Fibroblast of villous mesenchyme (primary cell): ENCODE data around the gene WWTR1. TPM values are rescaled to one million over a fixed set of nuclear protein-coding genes. Genes with fewer than 3 reads are reported as not detected.

ENCODE experiments used
- DNase-seq: peaks from one replicate; pipeline ENCODE4 v3.0.0-alpha.2; 2010; ENCODE audit warnings: low read depth
- H3K4me3 ChIP-seq: 2 replicates; pipeline ENCODE4 v1.5.1; 2011; ENCODE audit warnings: low read depth, mild to moderate bottlenecking, low read length
- small RNA-seq: library from RNA; depleted of rRNA; stranded (forward); fragments of <200 nt; gene quantifications from one replicate; pipeline ENCODE3, GENCODE V24; 2012
- total RNA-seq: library from RNA; depleted of rRNA; stranded (reverse); fragments of >200 nt; gene quantifications from 2 replicates; pipeline ENCODE4 v1.2.3, GENCODE V29; 2012
- TF ChIP-seq, protein P1 (sequence below): IDR thresholded peaks from 2 replicates; pipeline ENCODE4 v1.5.1; 2012; ENCODE audit warnings: low read depth, mild to moderate bottlenecking, low read length; ENCODE audit not compliant: insufficient read depth

Gene WWTR1
- total RNA-seq, 1 donor, result 37.6 TPM

DNA sequence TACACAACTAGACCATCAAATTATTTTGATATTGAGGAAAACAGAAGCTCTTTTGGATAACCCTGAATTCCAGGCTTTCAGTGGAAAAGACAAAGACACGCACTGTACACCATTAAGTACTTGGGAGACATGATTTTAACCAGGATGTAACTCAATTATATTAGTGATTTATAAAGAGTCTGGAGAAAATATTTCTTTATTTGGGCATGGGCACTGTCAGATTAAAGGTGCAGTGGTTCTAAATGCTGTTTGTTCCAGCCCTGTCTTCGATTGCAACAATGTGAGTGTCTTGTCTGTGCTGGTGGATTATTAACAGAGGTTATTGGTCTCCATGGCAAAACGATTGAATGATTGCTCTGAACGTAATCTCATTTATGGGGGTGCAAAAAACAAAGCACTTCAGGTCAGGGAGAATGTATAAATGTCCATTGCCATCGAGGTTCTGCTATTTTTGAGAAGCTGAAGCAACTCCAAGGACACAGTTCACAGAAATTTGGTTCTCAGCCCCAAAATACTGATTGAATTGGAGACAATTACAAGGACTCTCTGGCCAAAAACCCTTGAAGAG lies 183.5 kb downstream of the WWTR1 start, which contains the start of gene TM4SF4:
Gene TM4SF4, plus strand, starts transcription at position 448 of the 568 bp plus-strand sequence. CDS start 181 bp downstream, outside the sequence.
- no peak for DNase-seq

DNA sequence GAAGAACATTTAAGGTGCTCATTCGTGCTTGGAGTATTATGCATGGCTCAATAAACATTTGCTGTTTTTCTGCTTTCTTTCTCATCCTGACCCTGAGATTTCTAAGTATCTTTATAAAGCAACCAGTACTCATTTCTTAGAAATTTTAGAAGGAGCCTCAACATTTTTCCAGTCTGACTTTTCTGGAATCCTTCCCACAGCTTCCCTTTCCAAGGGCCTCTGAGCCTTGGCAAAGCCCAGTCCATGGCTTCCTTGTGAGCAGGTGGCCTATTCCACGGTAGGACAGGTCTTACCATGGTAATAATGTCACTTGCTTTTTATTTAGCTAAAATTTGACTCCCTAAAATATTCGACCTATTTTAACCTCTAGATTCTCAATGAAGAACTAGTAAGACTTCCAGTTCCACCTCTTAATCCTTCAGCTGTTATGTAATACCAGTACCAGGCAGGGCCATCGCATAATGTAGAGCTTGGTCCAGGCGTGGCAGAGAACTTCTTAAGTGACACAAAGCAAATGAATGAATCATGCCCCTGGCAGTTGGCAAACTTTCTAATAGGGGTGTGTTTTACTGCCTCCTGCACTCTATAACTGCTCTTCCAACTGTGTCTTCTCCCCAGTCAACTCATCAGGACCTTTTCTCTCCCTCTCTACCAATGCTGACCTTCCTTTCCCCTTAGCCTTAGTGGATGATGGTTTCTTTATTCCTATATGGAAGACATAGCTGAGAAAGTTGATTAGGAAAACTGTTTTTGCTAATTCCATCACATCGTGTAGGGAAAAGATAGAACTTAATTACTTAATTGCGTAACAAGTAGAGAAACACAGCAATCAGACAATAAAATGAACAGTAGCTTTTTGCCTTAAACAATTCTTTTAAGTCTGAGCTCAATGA lies 184.2 kb downstream of the WWTR1 start:
- peak; percentile 60 for DNase-seq
- TF ChIP-seq, protein P1, sequence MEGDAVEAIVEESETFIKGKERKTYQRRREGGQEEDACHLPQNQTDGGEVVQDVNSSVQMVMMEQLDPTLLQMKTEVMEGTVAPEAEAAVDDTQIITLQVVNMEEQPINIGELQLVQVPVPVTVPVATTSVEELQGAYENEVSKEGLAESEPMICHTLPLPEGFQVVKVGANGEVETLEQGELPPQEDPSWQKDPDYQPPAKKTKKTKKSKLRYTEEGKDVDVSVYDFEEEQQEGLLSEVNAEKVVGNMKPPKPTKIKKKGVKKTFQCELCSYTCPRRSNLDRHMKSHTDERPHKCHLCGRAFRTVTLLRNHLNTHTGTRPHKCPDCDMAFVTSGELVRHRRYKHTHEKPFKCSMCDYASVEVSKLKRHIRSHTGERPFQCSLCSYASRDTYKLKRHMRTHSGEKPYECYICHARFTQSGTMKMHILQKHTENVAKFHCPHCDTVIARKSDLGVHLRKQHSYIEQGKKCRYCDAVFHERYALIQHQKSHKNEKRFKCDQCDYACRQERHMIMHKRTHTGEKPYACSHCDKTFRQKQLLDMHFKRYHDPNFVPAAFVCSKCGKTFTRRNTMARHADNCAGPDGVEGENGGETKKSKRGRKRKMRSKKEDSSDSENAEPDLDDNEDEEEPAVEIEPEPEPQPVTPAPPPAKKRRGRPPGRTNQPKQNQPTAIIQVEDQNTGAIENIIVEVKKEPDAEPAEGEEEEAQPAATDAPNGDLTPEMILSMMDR, result no peak
- no peak overlapping the region for H3K4me3 ChIP-seq

More for the DNA sequence above, 183.5 kb downstream of the WWTR1 start, which contains the start of gene TM4SF4:
- H3K4me3 ChIP-seq, result no peak within 1 kb of the TSS
- TF ChIP-seq, protein P1, result no peak

DNA sequence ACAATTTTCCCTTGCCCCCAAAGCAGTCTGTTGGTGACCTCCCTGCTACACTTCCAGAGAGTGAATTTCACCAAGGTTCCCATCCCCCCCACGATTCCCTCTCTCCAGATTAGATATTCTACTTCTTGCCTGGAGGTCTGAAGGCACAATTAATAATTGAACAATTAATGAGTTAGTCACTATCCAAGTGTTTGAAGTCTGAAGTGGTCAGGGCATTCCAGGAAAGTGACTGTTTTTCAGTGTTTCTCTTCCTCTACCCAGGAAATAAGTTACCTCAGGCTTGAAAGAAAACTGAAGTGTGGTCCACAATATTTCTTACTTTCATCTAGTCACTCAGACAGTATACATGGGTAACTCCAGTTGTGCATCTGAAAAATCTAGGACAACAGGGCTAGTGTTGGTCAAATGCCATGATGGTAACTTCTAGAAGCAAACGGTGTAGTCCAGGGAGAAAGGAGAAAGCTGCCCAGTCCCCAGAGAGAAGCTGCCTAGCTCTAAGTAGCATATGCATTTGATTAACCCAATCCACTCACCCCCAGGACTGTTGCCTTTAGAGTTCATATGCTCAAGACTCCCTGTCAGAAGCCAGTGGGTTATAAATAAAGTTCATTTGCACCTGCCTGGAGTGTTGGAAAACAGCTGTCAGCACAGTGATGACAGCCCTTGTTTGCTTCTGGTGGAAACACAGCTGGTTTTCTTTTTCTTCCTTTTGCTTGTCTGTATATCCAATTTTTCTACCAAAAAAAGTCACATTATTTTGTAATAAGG lies 185.6 kb downstream of the WWTR1 start:
- TF ChIP-seq, protein P1, result no peak
- DNase-seq, result peak; percentile 34
- no peak overlapping the region for H3K4me3 ChIP-seq

DNA sequence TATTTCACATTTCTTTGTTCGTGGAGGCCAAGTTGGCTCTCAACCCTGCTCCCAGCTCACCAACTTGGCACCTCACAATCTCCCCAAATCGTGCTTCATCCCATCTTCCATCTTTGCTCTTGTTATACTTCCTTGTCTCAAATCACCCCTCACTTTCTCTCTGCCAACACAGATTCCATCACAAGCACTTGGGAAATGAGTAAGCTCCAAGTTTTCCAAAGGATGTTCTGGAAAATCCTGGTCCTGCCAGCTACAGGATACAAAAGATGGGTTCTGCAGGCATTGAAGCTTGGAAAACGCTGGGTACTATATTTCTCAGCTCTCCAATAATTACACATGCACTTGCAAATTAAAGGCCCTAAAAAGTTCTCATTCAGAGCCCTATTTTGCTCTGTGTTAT lies 187.4 kb downstream of the WWTR1 start:
- TF ChIP-seq, protein P1, result no peak
- no peak overlapping the region for H3K4me3 ChIP-seq
- DNase-seq, result no peak

DNA sequence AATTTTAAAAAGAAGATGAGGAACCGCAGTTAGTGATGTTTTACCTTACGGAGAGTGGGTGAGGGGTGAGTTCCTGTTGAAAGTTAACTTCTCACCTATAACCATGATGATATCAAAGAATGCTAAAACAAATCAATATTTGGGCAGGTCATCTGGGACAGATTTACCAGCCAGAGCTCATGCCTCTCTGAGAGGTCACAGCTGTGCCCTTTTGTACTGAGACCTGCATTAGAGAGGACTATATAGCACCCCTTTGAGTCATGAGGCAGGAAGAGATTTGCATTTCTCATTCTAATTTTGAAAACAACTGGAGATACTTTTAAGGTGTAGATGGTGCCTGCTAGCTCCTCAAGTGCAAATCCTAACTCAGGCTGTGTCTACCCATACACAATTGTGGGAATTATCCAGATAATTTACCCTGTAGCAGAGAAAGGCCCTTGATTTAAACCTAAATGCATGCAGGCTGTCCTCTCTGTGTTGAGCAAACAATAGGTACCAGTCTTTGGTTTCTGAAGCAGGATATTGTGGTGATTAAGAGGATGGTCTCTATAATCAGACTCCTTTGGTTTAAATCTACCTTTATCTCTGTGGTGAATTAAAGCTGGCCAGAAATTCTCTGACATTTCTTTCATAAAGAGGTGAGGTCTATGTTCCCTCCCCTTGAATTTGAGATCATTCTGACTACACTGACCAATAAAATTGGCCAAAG lies 189.2 kb downstream of the WWTR1 start:
- TF ChIP-seq, protein P1, result no peak
- DNase-seq, result peak; percentile 40
- H3K4me3 ChIP-seq, result no peak overlapping the region

Small RNA genes within 50 kb of the gene (small RNA-seq; reads per million reads assigned to genes)
- not detected for gene RNU6-1098P

Other genes with a start within 250 kb of the WWTR1 start
- gene TM4SF4, start 183.3 kb downstream of the WWTR1 start, total RNA-seq, result under 0.01 TPM in 1 of 2 replicates, not detected in the other
- 28.3 and 34.5 TPM in 2 replicates for gene COMMD2, start 94.5 kb upstream of the WWTR1 start, total RNA-seq
- not detected in 2 replicates for gene ANKUB1, start 134.5 kb upstream of the WWTR1 start, total RNA-seq
- 48.3 and 77.3 TPM in 2 replicates for gene RNF13, start 155.2 kb upstream of the WWTR1 start, total RNA-seq